GM23248 (cell line): ENCODE data around the gene HMGN5.

ENCODE experiments used
- EZH2 ChIP-seq: fragments of 200-600 bp; sonication (generic); IDR thresholded peaks from 2 replicates; pipeline ENCODE4 v1.6.1; 2018; ENCODE audit warnings: antibody characterized with exemption, mild to moderate bottlenecking; ENCODE audit not compliant: insufficient read depth, poor library complexity, severe bottlenecking
- EZH2phosphoT487 ChIP-seq: fragments of 200-600 bp; sonication (generic); IDR thresholded peaks from 2 replicates; pipeline ENCODE4 v1.6.1; 2018; ENCODE audit warnings: antibody characterized with exemption, moderate library complexity, mild to moderate bottlenecking, low read depth; ENCODE audit not compliant: insufficient read depth

DNA sequence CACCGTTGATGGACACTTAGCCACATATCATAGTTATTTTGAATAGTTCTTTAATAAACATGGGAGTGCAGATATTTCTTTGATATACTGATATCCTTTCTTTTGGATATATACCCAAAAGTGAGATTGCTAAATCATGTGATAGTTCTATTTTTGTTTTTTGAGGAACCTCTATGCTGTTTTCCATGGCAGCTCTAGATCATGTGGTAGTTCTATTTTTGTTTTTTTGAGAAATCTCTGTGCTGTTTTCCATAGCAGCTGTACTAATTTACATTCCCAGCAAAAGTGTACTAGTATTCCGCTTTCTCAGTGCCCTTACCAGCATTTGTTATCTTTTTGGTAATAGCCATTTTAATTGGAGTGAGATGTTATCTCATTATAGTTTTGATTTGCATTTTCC, 3.8 kb upstream of the HMGN5 start:
- TF ChIP-seq EZH2phosphoT487 (no peak), EZH2 (no peak)
